WTC11 (cell line): ENCODE measurements around the gene RAI1. TPM values are rescaled to one million over a fixed set of nuclear protein-coding genes. Genes with fewer than 3 reads are reported as not detected.

ENCODE experiments used
- ATAC-seq: fragments of 200-7000 bp; cut with Tn5 transposase; 2 replicates; pipeline ENCODE4 v1.10.0; 2021; ENCODE audit warnings: mild to moderate bottlenecking, moderate library complexity
- CTCF ChIA-PET: fragments of 300-600 bp; sonication (Branson Sonifier 250); formaldehyde crosslinking; loops from one replicate; lab custom pipeline; 2021; ENCODE audit warnings: antibody characterized with exemption; lab: Charles Lee
- POLR2A ChIA-PET: fragments of 350-600 bp; sonication (Branson Sonifier 250); formaldehyde crosslinking; loops from one replicate; lab custom pipeline; 2021; ENCODE audit warnings: antibody characterized with exemption; lab: Charles Lee
- DNase-seq: peaks from one replicate; pipeline ENCODE4 v3.0.0; 2021; ENCODE audit warnings: low spot score
- H3K27ac Mint-ChIP-seq: 2 replicates; pipeline ENCODE4 v1.8.0; 2021; ENCODE audit warnings: mixed read lengths
- H3K27me3 Mint-ChIP-seq: 2 replicates; pipeline ENCODE4 v1.8.0; 2021; ENCODE audit warnings: low read depth, mild to moderate bottlenecking, moderate library complexity, mixed read lengths
- H3K36me3 Mint-ChIP-seq: 2 replicates; pipeline ENCODE4 v1.8.0; 2021; ENCODE audit warnings: mixed read lengths
- H3K4me1 Mint-ChIP-seq: 2 replicates; pipeline ENCODE4 v1.8.0; 2022; ENCODE audit warnings: mixed read lengths
- H3K4me3 Mint-ChIP-seq: 2 replicates; pipeline ENCODE4 v1.8.0; 2021; ENCODE audit warnings: mild to moderate bottlenecking, moderate library complexity, mixed read lengths
- H3K9me3 Mint-ChIP-seq: 2 replicates; pipeline ENCODE4 v1.8.0; 2021; ENCODE audit warnings: mixed read lengths
- ATF1 ChIP-seq: sonication (generic); formaldehyde crosslinking; IDR thresholded peaks from 2 replicates; pipeline ENCODE4 v1.8.1; 2023; ENCODE audit warnings: mild to moderate bottlenecking, moderate library complexity, missing genetic modification reagents
- ERG ChIP-seq: fragments of 250-450 bp; sonication (Bioruptor Pico); IDR thresholded peaks from 2 replicates; pipeline ENCODE4 v1.8.0; 2021; ENCODE audit warnings: mild to moderate bottlenecking
- FOXJ3 ChIP-seq: sonication (generic); formaldehyde crosslinking; IDR thresholded peaks from 2 replicates; pipeline ENCODE4 v1.9.0; 2021; ENCODE audit warnings: missing genetic modification reagents, mild to moderate bottlenecking, borderline replicate concordance
- GABPB1 ChIP-seq: sonication (generic); formaldehyde crosslinking; IDR thresholded peaks from 2 replicates; pipeline ENCODE4 v1.8.1; 2023; ENCODE audit warnings: mild to moderate bottlenecking, missing genetic modification reagents
- JUN ChIP-seq: sonication (generic); formaldehyde crosslinking; IDR thresholded peaks from 2 replicates; pipeline ENCODE4 v1.8.0; 2023; ENCODE audit warnings: mild to moderate bottlenecking, missing genetic modification reagents
- MYBL2 ChIP-seq: sonication (generic); formaldehyde crosslinking; IDR thresholded peaks from 2 replicates; pipeline ENCODE4 v1.8.1; 2023; ENCODE audit warnings: mild to moderate bottlenecking, moderate library complexity, missing genetic modification reagents
- RELA ChIP-seq: sonication (generic); formaldehyde crosslinking; IDR thresholded peaks from 2 replicates; pipeline ENCODE4 v1.8.1; 2022; ENCODE audit warnings: missing genetic modification reagents, mild to moderate bottlenecking, borderline replicate concordance
- RORB ChIP-seq: fragments of 250-450 bp; sonication (Bioruptor Pico); IDR thresholded peaks from 2 replicates; pipeline ENCODE4 v1.9.0; 2021; ENCODE audit warnings: mild to moderate bottlenecking
- SMAD3 ChIP-seq: sonication (generic); formaldehyde crosslinking; IDR thresholded peaks from 2 replicates; pipeline ENCODE4 v1.8.0; 2022; ENCODE audit warnings: missing genetic modification reagents, mild to moderate bottlenecking, borderline replicate concordance
- TP53 ChIP-seq: sonication (generic); formaldehyde crosslinking; IDR thresholded peaks from 2 replicates; pipeline ENCODE4 v1.8.1; 2023; ENCODE audit warnings: mild to moderate bottlenecking, missing genetic modification reagents
- ZMAT4 ChIP-seq: fragments of 250-450 bp; sonication (Bioruptor Pico); IDR thresholded peaks from 2 replicates; pipeline ENCODE4 v1.9.0; 2021; ENCODE audit warnings: mild to moderate bottlenecking
- ZSCAN18 ChIP-seq: fragments of 250-450 bp; sonication (Bioruptor Pico); IDR thresholded peaks from 2 replicates; pipeline ENCODE4 v2.1.2; 2022; ENCODE audit warnings: mild to moderate bottlenecking, moderate library complexity
- total RNA-seq: library from RNA; stranded (reverse); gene quantifications from 3 replicates; pipeline ENCODE4 v1.2.3, GENCODE V29; 2021
- TF ChIP-seq, protein P1 (sequence below): sonication (generic); formaldehyde crosslinking; conservative IDR thresholded peaks from 2 replicates; pipeline ENCODE4 v1.8.1; 2022; ENCODE audit warnings: mild to moderate bottlenecking, missing genetic modification reagents
- TF ChIP-seq, protein P2 (sequence below): sonication (generic); formaldehyde crosslinking; IDR thresholded peaks from 2 replicates; pipeline ENCODE4 v1.8.0; 2022; ENCODE audit warnings: mild to moderate bottlenecking, missing genetic modification reagents
- TF ChIP-seq, protein P3 (sequence below): fragments of 250-450 bp; sonication (Bioruptor Pico); IDR thresholded peaks from 2 replicates; pipeline ENCODE4 v1.9.0; 2021; ENCODE audit warnings: mild to moderate bottlenecking

RAI1 gene
- total RNA-seq, 1 experiment from 2014 or later: 12.7 TPM

DNA sequence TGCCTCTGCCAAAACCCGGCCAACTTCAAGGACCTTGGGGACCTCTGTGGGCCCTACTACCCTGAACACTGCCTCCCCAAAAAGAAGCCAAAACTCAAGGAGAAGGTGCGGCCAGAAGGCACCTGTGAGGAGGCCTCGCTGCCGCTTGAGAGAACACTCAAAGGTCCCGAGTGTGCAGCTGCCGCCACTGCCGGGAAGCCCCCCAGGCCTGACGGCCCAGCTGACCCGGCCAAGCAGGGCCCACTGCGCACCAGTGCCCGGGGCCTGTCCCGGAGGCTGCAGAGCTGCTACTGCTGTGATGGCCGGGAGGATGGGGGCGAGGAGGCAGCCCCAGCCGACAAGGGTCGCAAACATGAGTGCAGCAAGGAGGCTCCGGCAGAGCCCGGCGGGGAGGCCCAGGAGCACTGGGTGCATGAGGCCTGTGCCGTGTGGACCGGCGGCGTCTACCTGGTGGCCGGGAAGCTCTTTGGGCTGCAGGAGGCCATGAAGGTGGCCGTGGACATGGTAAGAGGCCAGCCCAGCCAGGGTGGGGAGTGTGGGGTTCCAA lies 116.8 kb downstream of the RAI1 start (continued):
- TF ChIP-seq ZSCAN18 (no peak), ERG (CRISPR knock-in tag) (no peak), RELA (CRISPR knock-in tag) (no peak), TP53 (CRISPR knock-in tag) (no peak), ATF1 (no peak), RORB (CRISPR knock-in tag) (no peak), FOXJ3 (CRISPR knock-in tag) (no peak)

- Mint-ChIP-seq H3K27me3 (peaks cover 10% of the 10 kb centered on the region), H3K27ac (no peak overlapping the region), H3K36me3 (no peaks in the 10 kb centered on the region), H3K4me3 (no peak overlapping the region), H3K9me3 (no peaks in the 10 kb centered on the region), H3K4me1 (peaks cover 18% of the 10 kb centered on the region)
- no peak; the same call in 1 of the 2 replicates for ATAC-seq
- ChIA-PET CTCF (no interaction called here), POLR2A (no interaction called here)
- TF ChIP-seq ZMAT4 (CRISPR knock-in tag): no peak
- TF ChIP-seq JUN: no peak
- TF ChIP-seq, protein P1, sequence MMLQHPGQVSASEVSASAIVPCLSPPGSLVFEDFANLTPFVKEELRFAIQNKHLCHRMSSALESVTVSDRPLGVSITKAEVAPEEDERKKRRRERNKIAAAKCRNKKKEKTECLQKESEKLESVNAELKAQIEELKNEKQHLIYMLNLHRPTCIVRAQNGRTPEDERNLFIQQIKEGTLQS (CRISPR knock-in tag): no peak
- TF ChIP-seq SMAD3: no peak
- TF ChIP-seq RELA (CRISPR knock-in tag): no peak
- TF ChIP-seq GABPB1 (CRISPR knock-in tag): no peak
- TF ChIP-seq, protein P2, sequence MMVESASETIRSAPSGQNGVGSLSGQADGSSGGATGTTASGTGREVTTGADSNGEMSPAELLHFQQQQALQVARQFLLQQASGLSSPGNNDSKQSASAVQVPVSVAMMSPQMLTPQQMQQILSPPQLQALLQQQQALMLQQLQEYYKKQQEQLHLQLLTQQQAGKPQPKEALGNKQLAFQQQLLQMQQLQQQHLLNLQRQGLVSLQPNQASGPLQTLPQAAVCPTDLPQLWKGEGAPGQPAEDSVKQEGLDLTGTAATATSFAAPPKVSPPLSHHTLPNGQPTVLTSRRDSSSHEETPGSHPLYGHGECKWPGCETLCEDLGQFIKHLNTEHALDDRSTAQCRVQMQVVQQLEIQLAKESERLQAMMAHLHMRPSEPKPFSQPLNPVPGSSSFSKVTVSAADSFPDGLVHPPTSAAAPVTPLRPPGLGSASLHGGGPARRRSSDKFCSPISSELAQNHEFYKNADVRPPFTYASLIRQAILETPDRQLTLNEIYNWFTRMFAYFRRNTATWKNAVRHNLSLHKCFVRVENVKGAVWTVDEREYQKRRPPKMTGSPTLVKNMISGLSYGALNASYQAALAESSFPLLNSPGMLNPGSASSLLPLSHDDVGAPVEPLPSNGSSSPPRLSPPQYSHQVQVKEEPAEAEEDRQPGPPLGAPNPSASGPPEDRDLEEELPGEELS: no peak
- DNase-seq: no peak
Measured at GRCh38 chr17:17798573-17799255, 117.5 kb downstream of the RAI1 start.

DNA sequence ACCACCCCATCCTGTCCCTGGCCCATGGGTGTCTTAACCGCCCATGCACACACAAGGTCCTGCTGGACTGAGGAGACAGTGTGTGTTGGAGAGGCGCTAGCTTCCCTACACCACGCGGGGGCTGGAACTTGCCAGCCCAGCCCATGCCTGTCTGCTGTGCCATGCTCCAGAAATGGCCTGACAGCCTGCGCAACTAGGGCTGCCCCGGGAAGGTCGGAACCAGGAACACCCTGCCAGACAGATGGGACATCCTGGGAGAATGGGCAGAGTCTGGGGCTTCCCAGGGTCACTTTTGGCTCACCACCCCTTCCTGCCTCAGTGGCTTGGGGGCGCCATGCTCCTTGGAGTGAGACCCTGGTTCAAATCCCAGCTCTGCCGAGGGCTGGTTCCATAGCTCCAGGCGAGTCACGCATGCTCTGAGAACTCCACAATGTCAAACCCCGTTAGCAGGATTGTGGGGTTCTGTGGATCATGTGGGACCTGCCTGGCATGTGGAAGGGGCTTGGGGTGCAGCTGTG lies 119.3 kb downstream of the RAI1 start:
- peak; percentile 26 for ATAC-seq

More for the DNA sequence above, 119.3 kb downstream of the RAI1 start:
- ChIA-PET CTCF (interaction anchor here (0.8 to 3.0 kb wide), 17 partner anchors 9 to 194 kb away, joined by 3 to 19 read pairs (median 4); no protein-coding TSS in a partner anchor), POLR2A (interaction anchor here (0.5 to 0.7 kb wide), 2 partner anchors 9 to 417 kb away, joined by 3 to 6 read pairs; no protein-coding TSS in a partner anchor)
- Mint-ChIP-seq H3K9me3 (no peaks in the 10 kb centered on the region), H3K4me1 (peaks cover 13% of the 10 kb centered on the region), H3K36me3 (no peaks in the 10 kb centered on the region), H3K4me3 (no peak overlapping the region), H3K27me3 (no peaks in the 10 kb centered on the region; the same call in 1 of the 2 replicates), H3K27ac (no peak overlapping the region)
- no peak for DNase-seq
- no peak for TF ChIP-seq MYBL2 (CRISPR knock-in tag)
- TF ChIP-seq, protein P3, sequence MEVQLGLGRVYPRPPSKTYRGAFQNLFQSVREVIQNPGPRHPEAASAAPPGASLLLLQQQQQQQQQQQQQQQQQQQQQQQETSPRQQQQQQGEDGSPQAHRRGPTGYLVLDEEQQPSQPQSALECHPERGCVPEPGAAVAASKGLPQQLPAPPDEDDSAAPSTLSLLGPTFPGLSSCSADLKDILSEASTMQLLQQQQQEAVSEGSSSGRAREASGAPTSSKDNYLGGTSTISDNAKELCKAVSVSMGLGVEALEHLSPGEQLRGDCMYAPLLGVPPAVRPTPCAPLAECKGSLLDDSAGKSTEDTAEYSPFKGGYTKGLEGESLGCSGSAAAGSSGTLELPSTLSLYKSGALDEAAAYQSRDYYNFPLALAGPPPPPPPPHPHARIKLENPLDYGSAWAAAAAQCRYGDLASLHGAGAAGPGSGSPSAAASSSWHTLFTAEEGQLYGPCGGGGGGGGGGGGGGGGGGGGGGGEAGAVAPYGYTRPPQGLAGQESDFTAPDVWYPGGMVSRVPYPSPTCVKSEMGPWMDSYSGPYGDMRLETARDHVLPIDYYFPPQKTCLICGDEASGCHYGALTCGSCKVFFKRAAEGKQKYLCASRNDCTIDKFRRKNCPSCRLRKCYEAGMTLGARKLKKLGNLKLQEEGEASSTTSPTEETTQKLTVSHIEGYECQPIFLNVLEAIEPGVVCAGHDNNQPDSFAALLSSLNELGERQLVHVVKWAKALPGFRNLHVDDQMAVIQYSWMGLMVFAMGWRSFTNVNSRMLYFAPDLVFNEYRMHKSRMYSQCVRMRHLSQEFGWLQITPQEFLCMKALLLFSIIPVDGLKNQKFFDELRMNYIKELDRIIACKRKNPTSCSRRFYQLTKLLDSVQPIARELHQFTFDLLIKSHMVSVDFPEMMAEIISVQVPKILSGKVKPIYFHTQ (CRISPR knock-in tag): no peak
- TF ChIP-seq RELA (CRISPR knock-in tag): 0 out of 2 replicates have a peak, but pooled peaks have one; percentile 16
